GM19455 (cell line): ENCODE data around the gene CFLAR.
A peak's percentile ranks its signal among the peaks of the same experiment; 100 is the strongest.
"Not testable (repeated sequence)": the region's sequence is repeated elsewhere in the genome, so short reads cannot be mapped to it uniquely, and the experiment has no call there.

Experiments used
- ATAC-seq: cut with Tn5 transposase; IDR thresholded peaks from one replicate; pipeline ENCODE4 v1.9.1; 2021; ENCODE audit not compliant: unreplicated experiment

The CFLAR gene

GRCh38 chr2:201144101-201145051 lies 28.4 kb downstream of the CFLAR start:
- no peak for ATAC-seq

DNA sequence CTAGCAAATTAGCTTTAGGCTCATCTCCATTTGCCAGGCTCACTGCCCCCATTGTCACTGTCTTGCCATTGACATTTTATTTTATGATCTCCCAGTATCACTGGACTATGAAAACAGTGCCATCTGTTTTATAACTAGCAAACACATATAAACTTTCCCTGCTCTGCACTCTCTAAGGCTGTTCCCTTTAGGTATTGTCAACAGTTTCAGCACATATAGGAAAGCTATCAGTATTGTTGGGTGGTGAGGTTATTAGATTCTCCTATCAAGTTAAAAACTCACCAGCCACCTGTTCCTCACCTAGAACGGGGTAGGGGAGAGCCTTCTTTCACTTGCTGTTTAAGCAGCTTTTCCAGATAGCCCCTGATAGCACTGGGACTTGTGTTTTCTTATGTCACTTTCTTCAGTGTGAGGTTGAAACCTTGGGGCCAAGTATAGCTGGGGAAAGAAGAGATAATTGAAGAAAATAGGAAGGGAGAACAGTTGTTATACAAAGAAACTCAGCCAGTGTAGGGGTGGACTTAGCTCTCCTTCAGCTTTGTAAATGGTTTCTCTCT lies 32.5 kb downstream of the CFLAR start:
- ATAC-seq: no peak

DNA sequence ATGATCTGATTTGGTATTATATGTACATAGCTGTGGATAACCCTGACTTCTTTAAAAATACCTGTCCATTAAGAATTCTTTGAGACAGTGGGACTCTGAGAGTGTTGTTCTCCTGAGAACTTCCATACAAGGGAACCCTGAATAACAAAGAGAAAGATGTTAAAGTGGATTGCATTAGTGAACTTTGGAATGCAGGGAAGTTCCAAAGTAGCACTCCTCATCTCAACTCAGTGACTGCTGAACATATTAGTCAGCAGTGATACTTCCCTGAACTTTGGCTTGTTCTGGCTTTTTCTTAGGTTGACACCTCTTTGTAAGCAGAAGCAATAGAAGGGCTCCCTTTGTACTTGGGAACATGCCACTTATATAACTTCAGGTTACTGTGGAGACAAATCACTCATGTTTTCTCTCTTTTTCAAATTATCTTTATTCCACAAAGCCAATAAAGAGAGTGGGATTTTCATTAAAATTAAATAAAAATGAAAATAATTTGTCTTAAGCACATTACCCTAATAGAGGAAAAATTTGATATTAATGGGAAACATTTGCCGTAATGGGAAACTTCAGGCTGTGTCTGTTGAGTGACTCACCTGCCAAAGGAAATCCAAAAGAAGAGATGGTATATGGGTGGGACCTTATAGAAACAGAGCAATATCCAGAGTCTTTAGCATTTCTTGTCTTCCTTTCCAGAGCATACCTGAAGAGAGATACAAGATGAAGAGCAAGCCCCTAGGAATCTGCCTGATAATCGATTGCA lies 33.3 kb downstream of the CFLAR start:
- ATAC-seq: no peak

- ATAC-seq: not testable (repeated sequence)
Observed at GRCh38 chr2:201149821-201150165, 33.8 kb downstream of the CFLAR start.

GRCh38 chr2:201150454-201151020 lies 34.6 kb downstream of the CFLAR start:
- no peak for ATAC-seq

DNA sequence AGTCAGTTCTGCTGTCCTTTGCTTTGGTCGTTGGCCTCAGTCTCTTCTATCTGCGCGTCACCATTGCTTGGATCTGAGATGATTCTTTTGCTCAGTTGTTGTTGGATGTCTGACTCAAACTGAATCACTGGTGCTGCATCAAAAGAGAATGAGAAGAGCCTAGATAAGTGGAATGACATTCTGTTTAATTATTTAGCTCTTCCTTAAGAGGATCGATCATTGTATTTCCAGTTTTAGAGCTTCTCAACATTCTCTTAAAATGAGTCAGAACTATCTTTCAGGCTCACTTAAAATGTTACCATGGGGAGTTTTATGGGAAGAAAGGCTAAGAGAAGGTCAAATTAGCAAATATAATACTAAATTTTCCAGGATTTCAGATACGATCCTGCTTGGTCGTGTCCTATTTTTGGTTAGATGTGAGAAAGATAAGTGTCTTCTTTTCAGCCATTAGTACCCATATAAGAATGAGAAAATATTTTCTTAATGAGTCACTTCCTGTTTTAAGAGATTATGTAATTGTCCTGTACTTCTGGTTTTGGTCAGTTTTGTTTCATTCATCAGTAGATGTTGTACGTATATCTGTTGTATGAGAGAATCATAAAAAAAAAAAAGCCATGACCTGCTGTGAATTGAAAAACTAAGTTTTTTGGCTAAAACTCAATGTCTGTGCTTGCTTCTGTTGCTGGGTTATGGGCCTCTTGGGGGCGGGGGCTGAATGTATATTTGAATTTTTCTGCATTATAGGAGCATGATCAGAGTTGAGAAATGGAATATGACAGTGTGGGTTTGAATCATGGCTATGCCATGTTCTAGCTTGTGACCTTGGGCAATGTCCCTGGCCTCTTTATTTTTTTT lies 35.4 kb downstream of the CFLAR start:
- ATAC-seq: peak; percentile 75

DNA sequence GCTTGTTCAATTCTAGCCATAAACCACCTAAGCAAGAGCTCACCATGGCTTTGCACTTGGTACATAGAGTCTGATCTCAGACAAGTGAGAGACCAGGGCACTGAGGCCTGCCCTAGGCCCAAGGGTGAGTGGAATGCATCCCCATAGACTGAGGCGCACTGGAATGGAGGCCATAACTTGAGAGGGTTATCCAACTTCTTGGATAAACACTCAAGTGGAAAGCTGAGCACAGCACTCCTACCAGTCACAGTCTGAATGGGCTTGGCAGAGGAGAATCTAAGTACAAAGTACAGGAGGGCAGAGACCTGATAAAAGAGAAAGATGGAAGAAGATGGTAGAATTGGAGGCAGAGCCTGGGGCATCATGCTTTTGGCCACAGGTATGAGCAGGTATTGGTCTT lies 36.6 kb downstream of the CFLAR start:
- ATAC-seq: no peak

DNA sequence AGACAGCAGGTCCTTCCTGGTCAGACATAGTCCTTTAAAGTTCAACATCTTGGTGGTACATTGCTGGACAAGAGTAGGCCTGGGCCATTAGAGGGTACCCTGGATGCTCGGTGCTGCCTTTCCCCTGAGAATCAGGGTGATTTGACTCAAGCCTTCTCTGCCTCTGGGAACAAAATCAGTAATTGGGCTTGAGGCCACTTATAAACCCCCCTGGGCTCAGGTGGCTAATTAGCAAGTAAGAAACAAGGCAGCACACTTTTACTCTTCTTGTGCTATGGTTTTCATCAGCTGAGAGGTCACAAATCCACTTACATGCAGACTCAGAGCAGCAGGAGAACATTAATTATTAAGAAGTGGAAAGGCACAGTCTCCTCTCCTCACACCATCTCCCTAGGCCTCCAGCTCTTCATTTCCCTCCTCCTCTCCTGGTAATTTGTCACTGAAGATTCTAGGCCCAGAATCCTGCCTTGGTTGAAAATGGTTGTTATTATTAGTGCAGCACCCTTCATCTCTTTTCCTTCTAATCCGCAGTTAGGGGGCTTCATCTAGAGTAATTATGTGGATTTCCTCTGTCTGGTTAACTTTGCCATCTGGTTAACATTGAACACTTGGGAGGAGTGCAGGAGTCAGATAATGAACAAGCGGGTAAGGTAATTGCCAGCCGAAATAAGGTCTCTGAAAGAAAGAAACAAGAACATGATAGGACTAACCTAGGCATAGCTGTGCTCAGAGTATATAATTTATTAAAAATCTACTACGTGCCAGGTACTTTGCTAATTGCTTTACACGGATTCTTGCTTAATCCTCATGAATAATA lies 37.2 kb downstream of the CFLAR start:
- no peak for ATAC-seq

DNA sequence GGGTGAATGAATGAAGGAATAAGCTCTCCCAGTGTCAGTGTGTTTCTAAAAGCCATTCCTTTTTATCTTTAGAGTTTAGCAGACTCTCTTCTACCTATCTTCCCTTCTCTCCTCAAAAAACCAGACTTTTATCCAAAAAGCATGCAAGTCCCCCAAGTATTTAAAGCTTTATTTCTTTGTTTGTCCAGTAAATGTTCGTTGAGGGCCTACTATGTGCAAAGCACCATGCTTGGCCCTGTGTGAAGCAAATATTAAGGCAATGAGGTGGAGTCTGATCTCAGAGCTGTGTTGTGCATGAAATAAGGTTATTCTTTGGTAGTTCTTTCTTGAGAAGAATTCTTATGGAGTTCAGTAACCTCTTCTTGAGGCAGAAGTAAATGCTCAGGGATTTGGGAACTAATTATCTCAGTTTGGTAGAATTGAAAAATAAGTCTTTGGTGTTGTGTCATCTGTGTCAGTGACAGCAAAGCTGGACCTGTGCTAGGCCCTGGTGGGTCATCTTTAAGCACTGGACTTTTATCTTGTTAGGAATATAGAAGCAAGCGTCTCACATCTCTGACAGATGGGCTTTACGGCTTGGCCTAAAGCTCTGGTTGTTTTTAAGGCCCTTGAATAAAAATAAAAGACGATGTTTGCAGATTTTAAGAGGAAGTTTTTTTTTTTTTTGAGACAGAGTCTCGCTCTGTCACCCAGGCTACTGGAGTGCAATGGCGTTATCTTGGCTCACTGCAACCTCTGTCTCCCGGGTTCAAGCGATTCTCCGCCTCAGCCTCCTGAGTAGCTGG lies 38.8 kb downstream of the CFLAR start:
- no peak for ATAC-seq

DNA sequence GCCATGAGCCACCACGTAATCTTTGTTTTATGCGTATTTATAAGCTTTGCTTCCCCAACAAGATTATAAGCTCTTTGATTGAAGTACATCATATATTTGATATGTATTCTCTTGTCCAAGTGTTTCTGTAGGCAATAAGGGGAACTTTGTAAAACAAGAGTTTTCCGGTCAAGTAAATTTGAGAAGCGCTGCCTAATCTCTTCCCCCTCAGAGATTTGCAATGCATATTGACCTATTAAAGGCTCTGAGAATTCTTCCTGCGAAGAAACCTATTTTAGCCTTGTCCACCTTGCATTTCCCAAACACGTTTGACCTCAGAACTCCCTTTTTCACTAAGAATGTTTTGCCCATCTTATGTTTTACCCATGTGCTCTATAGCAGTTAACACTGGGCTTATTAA lies 40.1 kb downstream of the CFLAR start:
- ATAC-seq: no peak

GRCh38 chr2:201156640-201157039 lies 40.7 kb downstream of the CFLAR start:
- ATAC-seq: no peak

GRCh38 chr2:201157694-201158093 lies 41.7 kb downstream of the CFLAR start:
- peak; percentile 35 for ATAC-seq

DNA sequence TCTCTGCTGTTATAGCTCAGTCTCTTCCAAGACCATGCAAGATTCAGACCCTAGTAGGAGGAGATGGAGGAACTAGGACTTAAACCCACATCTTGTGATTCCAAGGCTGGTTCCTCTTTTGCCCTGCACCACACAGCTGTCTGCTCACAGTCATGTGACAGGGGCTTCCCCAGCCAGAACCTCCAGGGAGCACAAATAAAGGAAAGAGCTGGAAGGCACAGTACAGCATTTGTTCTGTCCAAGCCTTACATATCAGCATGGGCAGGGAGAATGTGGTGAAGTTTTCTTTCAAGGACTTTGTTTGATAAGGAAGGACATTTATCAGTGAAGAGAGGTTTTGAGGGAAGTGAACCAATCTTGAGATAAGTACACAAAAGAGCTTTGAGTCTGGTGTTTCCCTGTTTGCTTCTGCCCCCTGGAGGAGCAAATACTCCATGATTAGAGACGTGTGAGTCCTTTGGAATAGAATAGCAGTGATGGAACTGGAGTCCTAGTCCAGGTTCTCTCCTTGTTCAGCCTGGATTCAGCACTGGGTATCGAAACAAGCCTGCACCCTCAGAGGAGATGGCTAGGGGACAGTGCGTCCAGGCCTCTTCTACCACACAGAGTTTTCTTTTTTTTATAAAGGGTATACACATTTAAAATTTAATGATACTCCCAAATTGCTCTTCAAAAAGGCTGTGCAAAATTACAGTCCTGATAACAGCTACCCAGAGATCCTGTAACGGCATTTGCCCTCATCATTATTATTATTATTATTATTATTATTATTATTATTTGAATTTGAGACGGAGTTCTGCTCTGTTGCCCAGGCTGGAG lies 42.4 kb downstream of the CFLAR start:
- ATAC-seq: peak; percentile 88

DNA sequence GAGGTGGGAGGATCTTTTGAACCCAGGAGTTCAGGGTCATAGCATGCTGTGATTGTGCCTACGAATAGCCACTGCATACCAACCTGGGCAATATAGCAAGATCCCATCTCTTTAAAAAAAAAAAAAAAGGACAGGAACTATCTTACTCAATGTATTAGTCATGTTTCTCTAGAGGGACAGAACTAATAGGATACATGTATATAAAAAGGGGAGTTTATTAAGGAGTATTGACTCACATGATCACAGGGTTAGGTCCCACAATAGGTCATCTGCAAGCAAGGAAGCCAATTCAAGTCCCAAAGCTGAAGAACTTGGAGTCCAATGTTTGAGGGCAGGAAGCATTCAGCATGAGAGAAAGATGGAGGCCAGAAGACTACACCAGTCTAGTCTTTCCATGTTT lies 48.2 kb downstream of the CFLAR start:
- ATAC-seq: no peak

DNA sequence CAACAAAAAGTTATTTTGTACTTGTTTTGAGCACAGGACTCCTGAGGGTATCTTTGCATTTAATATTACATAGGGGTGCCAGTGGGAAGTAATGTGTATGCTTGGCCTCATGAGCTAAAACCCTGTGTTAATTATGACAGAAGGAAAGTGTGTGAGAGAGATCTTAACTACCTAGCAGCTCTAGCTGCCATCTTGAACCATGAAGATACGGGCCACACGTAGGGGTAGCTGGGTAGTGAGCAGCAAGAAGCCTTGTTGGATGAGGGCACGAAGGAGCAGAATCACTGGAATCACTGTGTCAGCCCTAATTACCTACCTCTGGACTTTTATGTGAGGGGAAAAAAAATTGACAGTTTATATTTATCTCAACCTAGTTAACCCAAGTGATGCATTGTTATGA lies 51.6 kb downstream of the CFLAR start:
- no peak for ATAC-seq

GRCh38 chr2:201168496-201168895 lies 52.5 kb downstream of the CFLAR start:
- not testable (repeated sequence) for ATAC-seq

GRCh38 chr2:201171259-201171814 lies 55.4 kb downstream of the CFLAR start:
- no peak for ATAC-seq

DNA sequence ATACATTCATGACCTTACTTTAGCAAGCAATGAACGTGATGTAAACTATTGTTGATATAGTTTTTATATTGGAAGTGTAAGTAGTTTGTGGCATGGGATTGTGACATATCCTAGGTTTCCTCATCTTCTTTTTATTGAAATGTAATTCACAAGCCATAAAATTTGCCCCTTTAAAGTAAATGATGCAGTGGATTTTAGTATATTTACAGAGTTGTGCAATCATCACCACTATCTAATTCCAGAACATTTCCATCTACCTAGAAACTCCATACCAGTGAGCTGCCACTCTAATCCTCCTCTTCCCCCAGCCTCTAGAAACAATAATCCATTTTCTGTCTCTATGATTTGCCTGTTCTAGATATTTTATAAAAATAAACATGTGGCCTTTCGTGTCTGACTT lies 56.3 kb downstream of the CFLAR start:
- no peak for ATAC-seq
